CD4-positive, alpha-beta T cell treated with Interleukin-17A for 4 hours (primary cell): ENCODE results near the gene ZPR1.
"Not testable (repeated sequence)": the region's sequence is repeated elsewhere in the genome, so short reads cannot be mapped to it uniquely, and the experiment has no call there.

Experiments
- DNase-seq: peaks from one replicate; pipeline ENCODE4 v3.0.0-alpha.2; 2020; ENCODE audit warnings: mixed read lengths

ZPR1 gene, protein sequence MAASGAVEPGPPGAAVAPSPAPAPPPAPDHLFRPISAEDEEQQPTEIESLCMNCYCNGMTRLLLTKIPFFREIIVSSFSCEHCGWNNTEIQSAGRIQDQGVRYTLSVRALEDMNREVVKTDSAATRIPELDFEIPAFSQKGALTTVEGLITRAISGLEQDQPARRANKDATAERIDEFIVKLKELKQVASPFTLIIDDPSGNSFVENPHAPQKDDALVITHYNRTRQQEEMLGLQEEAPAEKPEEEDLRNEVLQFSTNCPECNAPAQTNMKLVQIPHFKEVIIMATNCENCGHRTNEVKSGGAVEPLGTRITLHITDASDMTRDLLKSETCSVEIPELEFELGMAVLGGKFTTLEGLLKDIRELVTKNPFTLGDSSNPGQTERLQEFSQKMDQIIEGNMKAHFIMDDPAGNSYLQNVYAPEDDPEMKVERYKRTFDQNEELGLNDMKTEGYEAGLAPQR

DNA sequence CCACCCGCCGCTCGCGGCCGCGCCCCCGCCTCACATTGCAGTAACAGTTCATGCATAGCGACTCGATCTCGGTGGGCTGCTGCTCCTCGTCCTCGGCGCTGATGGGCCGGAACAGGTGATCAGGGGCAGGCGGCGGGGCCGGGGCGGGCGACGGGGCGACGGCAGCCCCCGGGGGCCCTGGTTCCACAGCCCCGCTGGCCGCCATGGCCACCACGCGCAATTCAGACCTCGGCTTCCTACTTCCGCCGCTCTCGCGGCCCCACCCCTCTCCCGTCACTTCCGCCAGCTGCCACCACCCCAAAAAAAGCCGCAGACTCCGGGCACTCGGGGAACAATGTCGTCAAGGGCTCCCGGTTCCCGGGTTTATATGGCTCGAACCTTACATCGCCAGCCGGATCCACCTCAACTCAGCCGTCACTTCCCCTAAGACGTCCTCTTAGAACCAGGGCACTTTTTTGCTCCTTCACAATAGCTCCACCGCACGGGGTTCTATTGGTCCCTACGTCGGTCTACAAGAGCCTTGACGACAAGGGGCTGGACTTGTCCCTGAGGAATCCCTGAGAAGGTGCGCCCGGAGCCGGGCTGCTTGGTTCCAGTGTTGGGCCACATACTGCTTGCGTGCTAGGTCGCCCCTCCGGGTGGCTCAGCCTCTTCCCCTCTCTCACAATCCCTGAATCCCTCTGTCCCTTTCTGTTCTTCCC lies at the start of gene ZPR1:
Gene ZPR1 (minus strand): TSS at position 238 of the 701 bp plus-strand sequence. CDS start 33 bp downstream, at position 205.
- DNase-seq = peak; percentile 88

- no peak for DNase-seq
Observed at GRCh38 chr11:116836632-116836991, 48.8 kb upstream of the ZPR1 start.

- DNase-seq = peak; percentile 85
Observed at GRCh38 chr11:116835791-116836631, 48.2 kb upstream of the ZPR1 start.

- no peak for DNase-seq
Observed at GRCh38 chr11:116835042-116835772, 47.4 kb upstream of the ZPR1 start.

DNA sequence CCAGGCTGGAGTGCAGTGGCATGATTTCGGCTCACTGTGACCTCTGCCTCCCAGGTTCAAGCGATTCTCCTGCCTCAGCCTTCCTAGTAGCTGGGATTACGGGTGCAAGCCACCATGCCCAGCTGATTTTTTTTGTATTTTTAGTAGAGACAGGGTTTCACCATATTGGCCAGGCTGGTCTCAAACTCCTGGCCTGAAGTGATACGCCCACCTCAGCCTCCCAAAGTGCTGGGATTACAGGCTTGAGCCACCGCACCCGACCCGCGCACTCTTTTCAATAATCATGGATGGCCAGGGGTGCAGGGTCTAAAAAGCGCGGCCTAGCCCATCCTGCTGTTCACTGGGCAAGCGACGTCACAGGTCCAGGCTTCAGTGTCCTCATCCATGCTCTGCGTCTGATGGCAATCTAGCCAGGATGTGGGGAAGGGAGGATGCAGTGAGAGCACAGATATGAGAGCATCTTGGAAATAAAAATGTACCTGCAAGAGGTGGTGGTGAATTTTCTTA lies 46.8 kb upstream of the ZPR1 start:
- DNase-seq = not testable (repeated sequence)

DNA sequence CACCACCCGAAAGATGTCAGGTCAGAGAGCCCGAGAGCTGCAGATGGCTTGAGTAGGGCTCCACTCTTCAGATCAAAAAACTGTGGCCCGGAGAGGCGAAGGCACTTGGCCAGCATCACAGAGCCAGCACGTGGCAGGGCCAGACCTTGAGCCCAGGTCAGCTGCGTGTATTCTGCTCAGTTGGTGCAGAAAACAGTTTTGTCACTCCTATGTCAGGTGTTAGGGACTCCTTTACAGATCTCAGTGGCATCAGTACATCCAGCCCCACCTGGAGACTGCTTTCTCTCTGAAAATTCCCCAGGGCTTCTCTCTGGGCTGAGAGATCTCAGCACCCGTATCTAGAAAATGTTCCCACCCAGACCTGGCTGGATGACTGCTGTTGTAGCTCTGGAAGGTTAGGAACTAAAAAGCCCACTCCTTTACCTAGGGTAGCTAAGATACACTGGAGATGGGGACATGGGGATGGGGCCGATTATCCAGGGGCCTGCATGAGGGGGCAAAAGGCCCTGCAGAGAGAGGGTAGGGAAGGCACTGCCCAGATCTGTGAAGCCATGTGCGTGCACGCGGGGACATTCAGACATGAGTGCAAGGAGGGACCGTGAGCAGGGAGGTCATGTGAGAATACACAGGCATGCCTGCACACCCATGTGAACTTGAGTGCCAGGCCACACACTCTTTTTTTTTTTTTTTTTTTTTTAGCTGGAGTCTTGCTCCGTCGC lies 46.2 kb upstream of the ZPR1 start:
- no peak for DNase-seq

DNA sequence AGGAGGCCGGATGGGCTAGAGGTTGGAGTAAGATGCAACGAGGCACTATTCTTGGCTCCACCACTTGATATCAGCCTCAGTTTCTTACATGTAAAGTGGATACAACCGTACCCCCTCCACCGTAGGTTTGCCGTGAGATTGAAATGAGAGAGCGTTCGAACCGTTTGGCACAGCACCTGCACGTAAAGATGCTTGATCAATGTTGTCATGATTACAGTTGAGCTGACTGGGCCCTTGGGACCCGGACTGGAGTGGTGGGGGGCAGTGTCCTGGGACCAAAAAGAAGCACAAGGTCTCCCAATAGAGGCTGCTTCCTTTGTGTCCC lies 45.6 kb upstream of the ZPR1 start:
- no peak for DNase-seq

GRCh38 chr11:116832350-116833290 lies 44.8 kb upstream of the ZPR1 start:
- DNase-seq = no peak

- no peak for DNase-seq
Observed at GRCh38 chr11:116831790-116832349, 44.0 kb upstream of the ZPR1 start.

GRCh38 chr11:116830184-116830912 lies 42.5 kb upstream of the ZPR1 start:
- DNase-seq = no peak

DNA sequence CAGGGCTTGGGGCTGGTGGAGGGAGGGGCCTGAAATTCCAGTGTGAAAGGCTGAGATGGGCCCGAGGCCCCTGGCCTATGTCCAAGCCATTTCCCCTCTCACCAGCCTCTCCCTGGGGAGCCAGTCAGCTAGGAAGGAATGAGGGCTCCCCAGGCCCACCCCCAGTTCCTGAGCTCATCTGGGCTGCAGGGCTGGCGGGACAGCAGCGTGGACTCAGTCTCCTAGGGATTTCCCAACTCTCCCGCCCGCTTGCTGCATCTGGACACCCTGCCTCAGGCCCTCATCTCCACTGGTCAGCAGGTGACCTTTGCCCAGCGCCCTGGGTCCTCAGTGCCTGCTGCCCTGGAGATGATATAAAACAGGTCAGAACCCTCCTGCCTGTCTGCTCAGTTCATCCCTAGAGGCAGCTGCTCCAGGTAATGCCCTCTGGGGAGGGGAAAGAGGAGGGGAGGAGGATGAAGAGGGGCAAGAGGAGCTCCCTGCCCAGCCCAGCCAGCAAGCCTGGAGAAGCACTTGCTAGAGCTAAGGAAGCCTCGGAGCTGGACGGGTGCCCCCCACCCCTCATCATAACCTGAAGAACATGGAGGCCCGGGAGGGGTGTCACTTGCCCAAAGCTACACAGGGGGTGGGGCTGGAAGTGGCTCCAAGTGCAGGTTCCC lies 41.8 kb upstream of the ZPR1 start, which contains the start of gene APOC3:
Gene APOC3 (plus strand): TSS at position 383 of the 659 bp plus-strand sequence. CDS start 676 bp downstream, outside the sequence.
- no peak for DNase-seq

DNA sequence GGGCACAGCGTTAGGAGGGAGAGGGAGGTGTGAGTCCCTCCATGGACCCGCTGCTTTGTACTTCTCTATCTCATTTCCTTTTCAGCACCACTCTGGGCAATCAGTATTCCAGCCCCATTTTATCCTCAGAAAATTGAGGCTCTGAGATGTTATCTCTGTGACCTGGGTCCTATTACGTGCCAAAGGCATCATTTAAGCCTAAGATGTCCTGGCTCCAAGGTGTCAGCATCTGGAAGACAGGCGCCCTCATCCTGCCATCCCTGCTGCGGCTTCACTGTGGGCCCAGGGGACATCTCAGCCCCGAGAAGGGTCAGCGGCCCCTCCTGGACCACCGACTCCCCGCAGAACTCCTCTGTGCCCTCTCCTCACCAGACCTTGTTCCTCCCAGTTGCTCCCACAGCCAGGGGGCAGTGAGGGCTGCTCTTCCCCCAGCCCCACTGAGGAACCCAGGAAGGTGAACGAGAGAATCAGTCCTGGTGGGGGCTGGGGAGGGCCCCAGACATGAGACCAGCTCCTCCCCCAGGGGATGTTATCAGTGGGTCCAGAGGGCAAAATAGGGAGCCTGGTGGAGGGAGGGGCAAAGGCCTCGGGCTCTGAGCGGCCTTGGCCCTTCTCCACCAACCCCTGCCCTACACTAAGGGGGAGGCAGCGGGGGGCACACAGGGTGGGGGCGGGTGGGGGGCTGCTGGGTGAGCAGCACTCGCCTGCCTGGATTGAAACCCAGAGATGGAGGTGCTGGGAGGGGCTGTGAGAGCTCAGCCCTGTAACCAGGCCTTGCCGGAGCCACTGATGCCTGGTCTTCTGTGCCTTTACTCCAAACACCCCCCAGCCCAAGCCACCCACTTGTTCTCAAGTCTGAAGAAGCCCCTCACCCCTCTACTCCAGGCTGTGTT lies 41.1 kb upstream of the ZPR1 start:
- no peak for DNase-seq

- DNase-seq = no peak
Observed at GRCh38 chr11:116827461-116827860, 39.6 kb upstream of the ZPR1 start.

GRCh38 chr11:116826751-116827431 lies 39.1 kb upstream of the ZPR1 start:
- DNase-seq = no peak

GRCh38 chr11:116825854-116826750 lies 38.3 kb upstream of the ZPR1 start:
- no peak for DNase-seq

- no peak for DNase-seq
Observed at GRCh38 chr11:116825434-116825833, 37.6 kb upstream of the ZPR1 start.
